Stimulated activated CD8-positive, alpha-beta memory T cell treated with anti-CD3 and anti-CD28 coated beads, Interleukin-4, amount 100 ng/mL, for 1 hour (primary cell): ENCODE measurements around the gene PROSER3.
"Not testable (repeated sequence)": the region's sequence is repeated elsewhere in the genome, so short reads cannot be mapped to it uniquely, and the experiment has no call there.

ENCODE experiments used
- DNase-seq, 2 donors: peaks; one replicate each; pipeline ENCODE4 v3.0.0-alpha.2; 2020; ENCODE audit warnings: low read depth in 2 of 2, low spot score in 1 of 2

PROSER3 gene

DNA sequence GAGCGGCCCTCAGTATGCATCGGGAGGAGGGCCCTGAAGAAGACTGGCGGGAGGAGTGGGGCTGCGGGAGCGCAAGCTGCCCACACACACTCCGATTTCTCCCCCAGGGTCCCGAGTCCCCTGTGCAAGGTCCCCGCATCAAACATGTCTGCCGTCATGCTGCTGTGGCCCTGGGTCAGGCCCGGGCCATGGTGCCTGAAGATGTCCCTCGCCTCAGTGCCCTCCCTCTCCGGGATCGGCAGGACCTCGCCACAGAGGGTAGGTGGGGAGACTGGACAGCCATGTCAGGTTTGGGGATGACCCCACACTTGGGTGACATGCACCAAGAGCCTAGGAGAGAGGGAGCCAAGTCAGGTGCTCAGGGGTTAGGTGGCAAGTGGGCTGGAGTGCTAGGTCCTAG, 35.5 kb upstream of the PROSER3 start:
- DNase-seq, result no peak

DNA sequence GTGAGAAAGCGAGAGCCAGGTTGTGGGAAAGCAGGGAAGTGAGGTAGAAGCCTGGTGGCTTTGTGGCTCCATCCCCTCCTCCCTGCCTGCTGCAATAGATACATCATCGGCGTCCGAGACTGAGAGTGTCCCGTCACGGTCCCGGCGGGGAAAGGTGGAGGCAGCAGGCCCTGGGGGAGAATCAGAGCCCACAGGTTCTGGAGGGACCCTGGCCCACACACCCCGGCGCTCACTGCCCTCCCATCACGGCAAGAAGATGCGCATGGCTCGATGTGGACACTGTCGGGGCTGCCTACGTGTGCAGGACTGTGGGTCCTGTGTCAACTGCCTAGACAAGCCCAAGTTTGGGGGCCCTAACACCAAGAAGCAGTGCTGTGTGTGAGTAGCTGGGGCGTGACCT, 35.1 kb upstream of the PROSER3 start:
- no peak for DNase-seq

DNA sequence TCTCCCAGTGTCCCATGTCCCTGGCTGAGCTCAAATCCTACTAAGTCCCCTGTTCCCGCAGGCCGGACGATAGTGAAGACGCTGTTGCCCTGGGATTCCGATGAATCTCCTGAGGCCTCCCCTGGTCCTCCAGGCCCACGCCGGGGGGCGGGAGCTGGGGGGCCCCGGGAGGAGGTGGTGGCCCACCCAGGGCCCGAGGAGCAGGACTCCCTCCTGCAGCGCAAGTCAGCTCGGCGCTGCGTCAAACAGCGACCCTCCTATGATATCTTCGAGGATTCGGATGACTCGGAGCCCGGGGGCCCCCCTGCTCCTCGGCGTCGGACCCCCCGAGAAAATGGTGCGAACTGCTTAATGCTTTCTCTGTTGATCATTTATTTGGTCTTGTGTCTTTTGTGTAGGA, 34.3 kb upstream of the PROSER3 start:
- no peak for DNase-seq

- DNase-seq, result not testable (repeated sequence)
These were observed 33.8 kb upstream of the PROSER3 start for GRCh38 chr19:35724132-35724531.

DNA sequence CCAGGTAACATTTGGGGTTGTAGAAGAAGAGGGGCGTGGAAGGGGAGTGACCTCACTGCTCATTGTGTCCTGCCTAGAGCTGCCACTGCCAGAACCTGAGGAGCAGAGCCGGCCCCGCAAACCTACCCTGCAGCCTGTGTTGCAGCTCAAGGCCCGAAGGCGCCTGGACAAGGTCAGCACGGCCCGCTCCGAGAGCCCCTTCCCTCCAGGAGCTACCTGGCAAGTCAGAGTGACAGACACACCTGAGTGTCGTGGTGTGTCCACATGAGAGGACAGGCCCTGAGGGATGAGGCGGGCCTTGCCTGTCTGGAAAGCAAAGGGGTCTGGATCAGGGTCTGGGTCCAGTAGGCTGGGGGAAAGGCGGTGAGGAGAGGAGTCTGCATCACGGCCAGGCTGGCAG, 33.4 kb upstream of the PROSER3 start:
- DNase-seq, result no peak

DNA sequence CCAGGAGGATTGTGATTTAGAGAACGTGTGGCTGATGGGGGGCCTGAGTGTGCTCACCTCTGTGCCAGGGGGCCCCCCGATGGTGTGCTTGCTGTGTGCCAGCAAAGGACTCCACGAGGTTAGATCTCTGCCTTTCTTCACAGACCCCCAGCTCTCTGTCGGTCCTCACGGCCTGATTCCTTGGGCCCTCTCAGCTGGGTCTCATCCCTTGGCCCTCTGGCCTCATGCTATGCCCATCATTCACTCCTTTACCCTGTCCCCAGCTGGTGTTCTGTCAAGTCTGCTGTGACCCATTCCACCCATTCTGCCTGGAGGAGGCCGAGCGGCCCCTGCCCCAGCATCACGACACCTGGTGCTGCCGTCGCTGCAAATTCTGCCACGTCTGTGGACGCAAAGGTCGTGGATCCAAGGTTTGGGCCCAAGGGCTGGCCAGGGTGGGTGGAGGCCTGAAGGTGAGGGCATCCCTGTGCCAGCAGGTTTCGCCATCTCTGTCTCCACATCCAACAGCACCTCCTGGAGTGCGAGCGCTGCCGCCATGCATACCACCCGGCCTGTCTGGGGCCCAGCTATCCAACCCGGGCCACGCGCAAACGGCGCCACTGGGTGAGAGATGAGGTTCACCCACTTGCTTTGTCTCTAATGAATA, 32.6 kb upstream of the PROSER3 start:
- DNase-seq, result no peak

- DNase-seq, result no peak
These were observed 30.7 kb upstream of the PROSER3 start for GRCh38 chr19:35727053-35727955.

- DNase-seq, result no peak
These were observed 29.8 kb upstream of the PROSER3 start for GRCh38 chr19:35727956-35728706.

GRCh38 chr19:35729021-35729420, 29.0 kb upstream of the PROSER3 start:
- DNase-seq, result no peak

DNA sequence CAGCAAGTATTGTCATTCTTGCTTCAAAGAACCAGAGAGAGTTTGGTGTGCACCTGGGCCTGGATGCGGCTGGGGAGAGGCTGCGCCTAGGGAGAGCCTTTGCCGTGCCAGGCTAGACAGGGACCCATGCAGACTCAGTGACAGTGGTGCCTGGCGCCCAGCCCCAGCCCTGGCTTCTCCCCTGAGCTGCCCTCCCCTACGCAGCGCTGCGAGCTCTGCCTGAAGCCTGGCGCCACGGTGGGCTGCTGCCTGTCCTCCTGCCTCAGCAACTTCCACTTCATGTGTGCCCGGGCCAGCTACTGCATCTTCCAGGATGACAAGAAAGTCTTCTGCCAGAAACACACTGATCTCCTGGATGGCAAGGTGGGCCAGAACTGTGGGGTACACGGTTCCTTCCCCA, 28.2 kb upstream of the PROSER3 start:
- DNase-seq, result no peak

- no peak for DNase-seq
These were observed 27.6 kb upstream of the PROSER3 start for GRCh38 chr19:35730326-35730725.

GRCh38 chr19:35731353-35731752, 26.6 kb upstream of the PROSER3 start:
- no peak for DNase-seq

DNA sequence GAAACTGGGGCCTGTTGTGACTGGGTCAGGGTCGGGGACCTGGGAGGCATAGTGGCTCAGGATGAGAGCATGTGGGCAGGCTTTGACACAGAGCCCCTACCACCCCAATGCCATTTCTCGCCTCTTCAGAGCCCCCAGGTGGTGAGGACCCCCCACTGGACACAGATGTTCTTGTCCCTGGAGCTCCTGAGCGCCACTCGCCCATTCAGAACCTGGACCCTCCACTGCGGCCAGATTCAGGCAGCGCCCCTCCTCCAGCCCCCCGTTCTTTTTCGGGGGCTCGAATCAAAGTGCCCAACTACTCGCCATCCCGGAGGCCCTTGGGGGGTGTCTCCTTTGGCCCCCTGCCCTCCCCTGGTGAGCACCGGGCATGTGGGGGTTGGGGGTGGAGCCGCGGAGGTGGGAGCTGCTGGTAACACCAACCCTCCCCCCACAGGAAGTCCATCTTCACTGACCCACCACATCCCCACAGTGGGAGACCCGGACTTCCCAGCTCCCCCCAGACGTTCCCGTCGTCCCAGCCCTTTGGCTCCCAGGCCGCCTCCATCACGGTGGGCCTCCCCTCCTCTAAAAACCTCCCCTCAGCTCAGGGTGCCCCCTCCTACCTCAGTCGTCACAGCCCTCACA, 26.1 kb upstream of the PROSER3 start:
- no peak for DNase-seq

GRCh38 chr19:35732540-35733179, 25.3 kb upstream of the PROSER3 start:
- no peak for DNase-seq

DNA sequence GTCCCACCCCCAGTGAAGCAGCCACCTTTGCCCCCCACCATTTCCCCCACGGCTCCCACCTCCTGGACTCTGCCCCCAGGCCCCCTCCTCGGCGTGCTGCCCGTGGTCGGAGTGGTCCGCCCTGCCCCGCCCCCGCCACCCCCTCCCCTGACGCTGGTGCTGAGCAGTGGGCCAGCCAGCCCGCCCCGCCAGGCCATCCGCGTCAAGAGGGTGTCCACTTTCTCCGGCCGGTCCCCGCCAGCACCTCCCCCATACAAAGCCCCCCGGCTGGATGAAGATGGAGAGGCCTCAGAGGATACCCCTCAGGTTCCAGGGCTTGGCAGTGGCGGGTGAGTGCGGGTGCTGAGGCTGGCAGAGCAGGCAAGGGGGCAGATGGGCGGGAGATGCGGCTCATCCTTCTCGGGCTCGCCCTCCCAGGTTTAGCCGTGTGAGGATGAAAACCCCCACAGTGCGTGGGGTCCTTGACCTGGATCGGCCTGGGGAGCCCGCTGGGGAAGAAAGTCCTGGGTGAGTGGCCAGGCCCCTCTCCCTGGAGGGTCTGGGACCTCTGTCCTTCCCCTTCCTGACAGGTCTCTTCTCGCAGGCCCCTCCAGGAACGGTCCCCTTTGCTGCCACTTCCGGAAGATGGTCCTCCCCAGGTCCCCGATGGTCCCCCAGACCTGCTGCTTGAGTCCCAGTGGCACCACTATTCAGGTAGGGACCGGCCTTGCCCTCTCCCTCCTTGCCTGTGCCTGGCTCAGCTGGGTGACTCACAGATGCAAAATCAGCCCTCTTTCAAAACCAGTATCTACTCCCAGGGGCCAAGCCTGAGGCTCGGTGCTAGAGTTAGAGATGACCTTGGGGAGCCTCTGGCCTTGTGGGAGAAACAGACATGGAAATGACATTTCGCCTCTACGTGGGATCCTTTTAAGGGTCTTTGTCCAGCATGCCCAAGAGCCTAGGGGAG, 24.5 kb upstream of the PROSER3 start:
- DNase-seq, result no peak

DNA sequence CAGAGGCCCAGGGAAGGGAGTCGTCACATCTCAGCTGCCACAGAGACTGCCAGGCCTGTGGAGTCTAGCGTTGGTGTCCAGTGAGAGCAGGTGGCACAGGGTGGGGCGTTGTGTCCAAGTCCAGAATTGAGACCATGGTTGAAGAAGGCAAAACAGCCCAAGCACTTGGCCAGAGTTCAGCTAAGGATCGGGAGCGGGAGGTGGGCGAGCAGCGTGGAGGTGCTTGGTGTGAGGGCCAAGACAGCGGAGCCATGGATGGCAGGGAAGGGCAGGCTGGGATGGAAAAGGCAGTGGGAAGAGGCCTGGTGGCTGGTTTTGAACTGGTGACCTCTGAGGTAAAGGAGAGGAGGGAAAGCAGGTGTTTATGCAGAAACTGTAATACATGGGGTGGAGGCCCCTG, 23.7 kb upstream of the PROSER3 start:
- DNase-seq, result no peak

GRCh38 chr19:35734889-35735288, 23.1 kb upstream of the PROSER3 start:
- no peak for DNase-seq

- DNase-seq, result no peak
These were observed 20.8 kb upstream of the PROSER3 start for GRCh38 chr19:35736913-35737886.
